RWPE2 (cell line): ENCODE measurements around the gene KDF1.

ENCODE experiments used
- ATAC-seq: fragments of 200-7000 bp; cut with Tn5 transposase; 3 replicates; pipeline ENCODE4 v1.9.1; 2021; ENCODE audit warnings: low read depth
- DNase-seq: peaks from one replicate; pipeline ENCODE4 v3.0.0-alpha.2; 2020; ENCODE audit warnings: low spot score
- H3K27ac ChIP-seq: fragments of 450-650 bp; 2 replicates; pipeline ENCODE4 v1.5.1; 2017; ENCODE audit warnings: mild to moderate bottlenecking; ENCODE audit not compliant: poor library complexity, severe bottlenecking
- H3K27me3 ChIP-seq: fragments of 250-450 bp; sonication (Bioruptor Pico); 2 replicates; pipeline ENCODE4 v1.5.1; 2021; ENCODE audit warnings: mild to moderate bottlenecking, moderate library complexity; ENCODE audit not compliant: insufficient read depth, poor library complexity, severe bottlenecking
- H3K36me3 ChIP-seq: fragments of 250-450 bp; sonication (Bioruptor Pico); 2 replicates; pipeline ENCODE4 v1.5.1; 2020; ENCODE audit warnings: low read depth, mild to moderate bottlenecking, moderate library complexity
- H3K4me1 ChIP-seq: fragments of 250-450 bp; sonication (Bioruptor Pico); 2 replicates; pipeline ENCODE4 v1.5.1; 2021; ENCODE audit warnings: mild to moderate bottlenecking, moderate library complexity; ENCODE audit not compliant: insufficient read depth, poor library complexity, severe bottlenecking
- H3K4me3 ChIP-seq: fragments of 250-450 bp; sonication (Bioruptor Pico); 2 replicates; pipeline ENCODE4 v1.5.1; 2021; ENCODE audit warnings: mild to moderate bottlenecking, moderate library complexity; ENCODE audit not compliant: severe bottlenecking
- H3K9me3 ChIP-seq: fragments of 250-450 bp; sonication (Bioruptor Pico); 2 replicates; pipeline ENCODE4 v1.5.1; 2021; ENCODE audit warnings: mild to moderate bottlenecking, moderate library complexity; ENCODE audit not compliant: severe bottlenecking
- CTCF ChIP-seq: fragments of 450-650 bp; IDR thresholded peaks from one replicate; pipeline ENCODE4 v1.5.1; 2017; ENCODE audit warnings: mild to moderate bottlenecking, moderate library complexity; ENCODE audit not compliant: poor library complexity, severe bottlenecking

Gene KDF1

GRCh38 chr1:26959722-26960624, at the start of gene KDF1:
TSS of gene KDF1 (minus strand) at chr1:26960468. CDS start at chr1:26952380, 8,088 bp downstream.
- H3K27ac ChIP-seq, result peak within 1 kb of the TSS; percentile 94

GRCh38 chr1:27009601-27010197, 49.4 kb upstream of the KDF1 start:
- H3K4me1 ChIP-seq, result peaks cover 41% of the 10 kb centered on the region
- H3K9me3 ChIP-seq, result no peaks in the 10 kb centered on the region
- H3K4me3 ChIP-seq, result peak overlapping the region; percentile 93
- no peak for TF ChIP-seq CTCF
- ATAC-seq, result peak; percentile 31
- no peaks in the 10 kb centered on the region for H3K27me3 ChIP-seq
- H3K27ac ChIP-seq, result peak overlapping the region; percentile 98
- peak; percentile 85 for DNase-seq
- H3K36me3 ChIP-seq, result peaks cover 27% of the 10 kb centered on the region

More at GRCh38 chr1:26959722-26960624, at the start of gene KDF1:
- Histone ChIP-seq H3K4me3 (peak within 1 kb of the TSS; percentile 90), H3K27me3 (no peaks in the 10 kb centered on the region), H3K9me3 (no peaks in the 10 kb centered on the region), H3K36me3 (peaks cover 16% of the 10 kb centered on the region; the same call in 1 of the 2 replicates), H3K4me1 (peaks cover 17% of the 10 kb centered on the region)
- ATAC-seq, result peak; percentile 86
- TF ChIP-seq CTCF, result peak; percentile 17
- DNase-seq, result peak; percentile 92

GRCh38 chr1:27007909-27008582, 47.8 kb upstream of the KDF1 start:
- Histone ChIP-seq H3K36me3 (peaks cover 41% of the 10 kb centered on the region), H3K27ac (peak overlapping the region; percentile 98), H3K27me3 (no peaks in the 10 kb centered on the region), H3K9me3 (no peaks in the 10 kb centered on the region), H3K4me1 (peaks cover 39% of the 10 kb centered on the region), H3K4me3 (no peak overlapping the region)
- DNase-seq, result no peak
- TF ChIP-seq CTCF, result no peak
- peak; percentile 22 for ATAC-seq

GRCh38 chr1:27006683-27007082, 46.4 kb upstream of the KDF1 start:
- H3K4me3 ChIP-seq, result no peak overlapping the region
- peaks cover 50% of the 10 kb centered on the region for H3K36me3 ChIP-seq
- no peaks in the 10 kb centered on the region for H3K9me3 ChIP-seq
- DNase-seq (no peak), ATAC-seq (no peak)
- H3K27me3 ChIP-seq, result no peaks in the 10 kb centered on the region
- H3K4me1 ChIP-seq, result peaks cover 47% of the 10 kb centered on the region
- peak overlapping the region; percentile 98 for H3K27ac ChIP-seq
- no peak for TF ChIP-seq CTCF
